HUES64 (cell line): Measurements from ENCODE around the gene BMERB1.
"Not testable (repeated sequence)": the region's sequence is repeated elsewhere in the genome, so short reads cannot be mapped to it uniquely, and the experiment has no call there.

Experiments used
- H3K27ac ChIP-seq: 2 replicates; pipeline ENCODE4 v1.7.0; 2013; ENCODE audit warnings: low read depth, low read length, inconsistent platforms
- H3K27me3 ChIP-seq: 2 replicates; pipeline ENCODE4 v1.6.1; 2013; ENCODE audit warnings: mild to moderate bottlenecking, low read length; ENCODE audit not compliant: insufficient read depth
- H3K36me3 ChIP-seq: 2 replicates; pipeline ENCODE4 v1.6.1; 2013; ENCODE audit warnings: mild to moderate bottlenecking, low read length; ENCODE audit not compliant: insufficient read depth
- H3K4me1 ChIP-seq: 2 replicates; pipeline ENCODE4 v1.6.1; 2013; ENCODE audit warnings: mild to moderate bottlenecking, low read length, moderate library complexity; ENCODE audit not compliant: insufficient read depth
- H3K4me3 ChIP-seq: 2 replicates; pipeline ENCODE4 v1.5.1; 2013; ENCODE audit warnings: mild to moderate bottlenecking, low read length, moderate library complexity
- H3K9ac ChIP-seq: 2 replicates; pipeline ENCODE4 v1.6.1; 2013; ENCODE audit warnings: mild to moderate bottlenecking, low read depth, low read length
- H3K9me3 ChIP-seq: 2 replicates; pipeline ENCODE4 v1.6.1; 2013; ENCODE audit warnings: low read depth, low read length; ENCODE audit not compliant: insufficient read depth
- WGBS: fragments of 150-250, 120-280 bp; methylation state at CpG from one replicate; pipeline ENCODE4 v1.1.7; 2013; ENCODE audit warnings: missing lambda C conversion rate; 5-methylcytosine and 5-hydroxymethylcytosine counted together

Gene BMERB1

DNA sequence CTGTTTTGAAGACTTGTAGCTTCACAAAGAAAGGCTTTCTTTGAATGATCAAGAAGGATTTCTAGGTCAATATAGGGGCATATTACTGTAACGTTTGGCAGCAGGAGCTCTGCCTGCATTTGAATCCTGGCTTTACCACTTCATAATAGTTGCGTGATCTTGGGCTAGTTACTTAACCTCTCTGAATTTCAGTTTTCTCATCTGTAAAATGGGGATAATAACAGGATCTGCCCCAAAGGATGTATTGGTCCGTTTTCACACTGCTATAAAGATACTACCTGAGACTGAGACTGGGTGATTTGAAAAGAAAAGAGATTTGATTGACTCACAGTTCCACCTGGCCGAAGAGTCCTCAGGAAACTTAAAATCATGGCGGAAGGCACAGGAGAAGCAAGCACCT, 12.5 kb downstream of the BMERB1 start:
- Histone ChIP-seq H3K27me3 (no peaks in the 10 kb centered on the region), H3K36me3 (no peaks in the 10 kb centered on the region), H3K4me1 (no peaks in the 10 kb centered on the region), H3K27ac (no peak overlapping the region), H3K9me3 (no peaks in the 10 kb centered on the region), H3K4me3 (no peak overlapping the region), H3K9ac (no peak overlapping the region)
- WGBS, result 86% methylated on average over 5 of the region's 5 CpGs

- H3K9me3 ChIP-seq, result no peaks in the 10 kb centered on the region
- WGBS, result 96% methylated on average over 6 of the region's 6 CpGs
- no peaks in the 10 kb centered on the region for H3K36me3 ChIP-seq
- no peak overlapping the region for H3K27ac ChIP-seq
- no peaks in the 10 kb centered on the region for H3K27me3 ChIP-seq
- no peaks in the 10 kb centered on the region for H3K4me1 ChIP-seq
- H3K4me3 ChIP-seq, result no peak overlapping the region
- H3K9ac ChIP-seq, result no peak overlapping the region
Observed at GRCh38 chr16:15450624-15451023, 16.2 kb downstream of the BMERB1 start.

GRCh38 chr16:15451098-15451731, 16.8 kb downstream of the BMERB1 start:
- Histone ChIP-seq H3K27me3 (no peaks in the 10 kb centered on the region), H3K4me1 (no peaks in the 10 kb centered on the region), H3K4me3 (no peak overlapping the region), H3K9ac (no peak overlapping the region), H3K27ac (no peak overlapping the region), H3K36me3 (no peaks in the 10 kb centered on the region), H3K9me3 (no peaks in the 10 kb centered on the region)
- WGBS, result 91% methylated on average over 9 of the region's 10 CpGs

DNA sequence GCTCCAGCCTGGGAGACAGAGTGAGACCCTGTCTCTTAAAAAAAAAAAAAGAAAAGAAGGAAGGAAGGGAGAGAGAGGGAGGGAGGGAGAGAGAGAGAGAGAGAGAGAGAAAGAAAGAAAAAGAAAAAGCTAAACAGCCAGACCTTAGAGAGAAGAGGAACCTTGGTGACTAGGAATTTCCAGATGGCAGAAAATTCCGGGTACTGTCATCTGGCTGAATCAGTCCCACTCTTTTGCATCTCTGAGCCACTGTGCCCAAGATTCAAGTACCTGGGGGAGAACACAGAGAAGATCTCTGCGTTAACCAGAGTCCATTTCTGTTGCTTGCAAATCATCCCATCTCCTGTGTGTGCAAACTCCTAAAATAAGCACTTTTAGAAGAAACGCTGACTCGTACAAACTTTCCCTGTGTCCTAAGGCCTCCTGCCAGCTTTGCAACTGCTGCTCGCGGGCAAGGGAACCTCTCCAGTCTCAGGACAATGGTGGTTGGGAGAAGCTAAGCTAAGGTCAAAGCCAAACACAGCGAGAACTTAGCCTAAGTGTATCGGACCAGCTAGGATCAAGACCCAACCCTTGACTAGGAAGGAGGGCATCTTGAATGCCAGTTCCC, 18.0 kb downstream of the BMERB1 start:
- Histone ChIP-seq H3K9me3 (no peaks in the 10 kb centered on the region), H3K27ac (no peak overlapping the region), H3K4me1 (no peaks in the 10 kb centered on the region), H3K27me3 (no peaks in the 10 kb centered on the region), H3K9ac (no peak overlapping the region), H3K4me3 (no peak overlapping the region), H3K36me3 (no peaks in the 10 kb centered on the region)
- WGBS, result 90% methylated on average over 8 of the region's 8 CpGs

DNA sequence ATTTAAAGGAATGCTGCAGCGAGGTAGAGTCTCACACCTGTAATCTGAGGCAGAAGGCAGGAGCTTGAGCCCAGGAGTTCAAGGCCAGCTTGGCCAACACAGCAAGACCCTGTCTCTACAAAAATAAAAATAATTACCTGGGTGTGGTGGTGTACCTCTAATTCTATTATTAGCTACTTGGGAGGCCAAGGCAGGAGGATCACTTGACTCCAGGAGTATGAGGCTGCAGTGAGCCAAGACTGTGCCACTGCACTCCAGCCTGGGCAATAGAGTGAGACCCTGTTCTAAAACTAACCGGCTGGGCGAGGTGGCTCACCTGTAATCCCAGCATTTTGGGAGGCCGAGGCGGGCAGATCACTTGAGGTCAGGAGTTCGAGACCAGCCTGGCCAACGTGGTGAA, 18.9 kb downstream of the BMERB1 start:
- H3K27me3 ChIP-seq, H3K4me1 ChIP-seq, H3K9me3 ChIP-seq, H3K36me3 ChIP-seq, H3K4me3 ChIP-seq, H3K27ac ChIP-seq, H3K9ac ChIP-seq: not testable (repeated sequence)
- 93% methylated on average over 7 of the region's 7 CpGs for WGBS

GRCh38 chr16:15454933-15455332, 20.5 kb downstream of the BMERB1 start:
- not testable (repeated sequence) for H3K4me3 ChIP-seq, H3K4me1 ChIP-seq, H3K9me3 ChIP-seq, H3K27ac ChIP-seq, H3K9ac ChIP-seq, H3K36me3 ChIP-seq, H3K27me3 ChIP-seq
- WGBS, result 96% methylated on average over 11 of the region's 11 CpGs

DNA sequence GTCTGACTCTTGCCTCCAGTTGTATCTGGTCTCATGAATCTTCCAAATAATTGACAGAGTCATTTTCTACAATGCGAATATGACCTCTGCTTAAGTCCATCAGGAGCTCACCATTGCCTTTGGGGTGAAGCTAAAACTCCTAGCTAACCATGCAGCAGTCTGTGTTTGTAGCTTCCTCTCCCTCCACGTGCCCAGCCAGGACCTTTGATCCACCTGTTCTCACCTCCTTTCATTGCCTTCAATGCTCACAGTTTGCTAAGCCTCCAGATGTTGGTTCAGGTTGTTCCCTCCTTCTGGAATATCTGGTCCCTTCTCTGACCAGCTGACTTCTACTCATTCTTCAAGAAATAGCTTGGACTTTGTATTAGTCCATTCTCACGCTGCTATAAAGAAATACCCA, 23.0 kb downstream of the BMERB1 start:
- H3K9me3 ChIP-seq, result no peaks in the 10 kb centered on the region
- no peak overlapping the region for H3K9ac ChIP-seq
- H3K4me3 ChIP-seq, result no peak overlapping the region
- no peaks in the 10 kb centered on the region for H3K4me1 ChIP-seq
- no peaks in the 10 kb centered on the region for H3K27me3 ChIP-seq
- H3K36me3 ChIP-seq, result no peaks in the 10 kb centered on the region
- no peak overlapping the region for H3K27ac ChIP-seq
- WGBS, result 89% methylated on average over 3 of the region's 3 CpGs

DNA sequence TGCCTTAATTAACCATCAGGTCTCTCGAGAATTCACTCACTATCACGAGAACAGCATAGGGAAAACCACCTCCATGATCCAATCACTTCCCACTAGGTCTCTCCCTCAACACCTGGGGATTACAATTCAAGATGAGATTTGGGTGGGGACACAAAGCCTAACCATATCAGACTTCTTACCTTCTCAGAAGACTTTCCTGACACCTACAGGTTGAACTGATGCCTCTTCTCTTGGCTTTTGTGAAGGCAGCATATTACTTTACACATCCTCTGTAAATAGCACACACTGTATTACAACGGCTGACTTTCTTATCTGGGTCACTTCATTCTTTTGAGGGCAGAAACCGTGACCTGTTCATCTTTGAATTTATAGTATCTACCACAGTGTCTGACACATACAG, 23.6 kb downstream of the BMERB1 start:
- H3K9me3 ChIP-seq, result no peaks in the 10 kb centered on the region
- 67% methylated on average over 4 of the region's 4 CpGs for WGBS
- H3K9ac ChIP-seq, result no peak overlapping the region
- no peak overlapping the region for H3K4me3 ChIP-seq
- no peaks in the 10 kb centered on the region for H3K36me3 ChIP-seq
- no peaks in the 10 kb centered on the region for H3K27me3 ChIP-seq
- no peak overlapping the region for H3K27ac ChIP-seq
- H3K4me1 ChIP-seq, result no peaks in the 10 kb centered on the region

- no peaks in the 10 kb centered on the region for H3K36me3 ChIP-seq
- no peak overlapping the region for H3K27ac ChIP-seq
- H3K27me3 ChIP-seq, result no peaks in the 10 kb centered on the region
- 93% methylated on average over 1 of the region's 1 CpG for WGBS
- H3K9me3 ChIP-seq, result no peaks in the 10 kb centered on the region
- H3K4me3 ChIP-seq, result no peak overlapping the region
- no peak overlapping the region for H3K9ac ChIP-seq
- H3K4me1 ChIP-seq, result no peaks in the 10 kb centered on the region
Observed at GRCh38 chr16:15459791-15460190, 25.4 kb downstream of the BMERB1 start.

DNA sequence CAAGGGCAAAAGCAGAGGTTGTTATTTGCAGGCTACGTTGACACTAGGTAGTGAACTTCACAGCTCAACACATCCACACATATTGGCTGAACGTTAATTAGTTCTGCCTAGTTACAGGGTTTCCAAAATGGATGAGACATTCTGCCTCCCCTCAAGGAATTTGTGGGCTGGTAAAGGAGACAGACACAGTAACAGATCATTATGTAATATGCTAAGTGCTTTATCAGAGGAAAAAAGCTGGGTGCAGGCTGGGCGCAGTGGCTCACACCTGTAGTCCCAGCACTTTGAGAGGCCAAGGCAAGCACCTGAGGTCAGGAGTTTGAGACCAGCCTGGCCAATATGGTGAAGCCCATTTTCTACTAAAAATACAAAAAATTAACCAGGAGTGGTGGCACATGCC, 26.2 kb downstream of the BMERB1 start:
- Histone ChIP-seq H3K36me3 (no peaks in the 10 kb centered on the region), H3K9ac (no peak overlapping the region), H3K4me1 (no peaks in the 10 kb centered on the region), H3K27ac (no peak overlapping the region), H3K27me3 (no peaks in the 10 kb centered on the region), H3K4me3 (no peak overlapping the region), H3K9me3 (no peaks in the 10 kb centered on the region)
- 98% methylated on average over 3 of the region's 3 CpGs for WGBS

GRCh38 chr16:15461376-15461775, 27.0 kb downstream of the BMERB1 start:
- Histone ChIP-seq H3K36me3 (no peaks in the 10 kb centered on the region), H3K9ac (no peak overlapping the region), H3K4me3 (no peak overlapping the region), H3K9me3 (0 out of 2 replicates have a peak, but pooled peaks cover under 1% of the 10 kb centered on the region), H3K27ac (no peak overlapping the region), H3K4me1 (no peaks in the 10 kb centered on the region), H3K27me3 (no peaks in the 10 kb centered on the region)
- 96% methylated on average over 6 of the region's 6 CpGs for WGBS
